Heart left ventricle (tissue), 16 donors: ENCODE results near the gene ADORA2B. TPM values are rescaled to one million over a fixed set of nuclear protein-coding genes. Genes with fewer than 3 reads are reported as not detected.
"Not testable (repeated sequence)": the region's sequence is repeated elsewhere in the genome, so short reads cannot be mapped to it uniquely, and the experiment has no call there.

Source experiments
- ATAC-seq, 4 donors: fragments of 200-7000 bp; cut with Tn5 transposase; one replicate each; pipeline ENCODE4 v1.9.1; 2020 to 2022; ENCODE audit warnings: moderate library complexity in 4 of 4, mild to moderate bottlenecking in 3 of 4, moderate number of reproducible peaks in 1 of 4
- DNase-seq, 5 donors: peaks; one replicate each; pipeline ENCODE4 v3.0.0-alpha.2; 2020
- H3K27ac ChIP-seq, 12 donors: fragments of 200-600 bp; sonication (generic) in 4 of 12; one replicate each; pipeline versions ENCODE4 v1.5.0 to v1.8.0; 2016 to 2022; ENCODE audit warnings: mild to moderate bottlenecking in 2 of 12
- H3K27me3 ChIP-seq, 9 donors: fragments of 200-600 bp; sonication (generic) in 2 of 9; one replicate each; pipeline versions ENCODE4 v1.5.1 to v1.8.0; 2016 to 2022; ENCODE audit warnings: mild to moderate bottlenecking in 3 of 9
- H3K36me3 ChIP-seq, 9 donors: fragments of 200-600 bp; sonication (generic) in 2 of 9; one replicate each; pipeline versions ENCODE4 v1.5.0 to v1.8.0; 2018 to 2022; ENCODE audit warnings: mild to moderate bottlenecking in 2 of 9
- H3K4me1 ChIP-seq, 12 donors: fragments of 200-600 bp; sonication (generic) in 4 of 12; one replicate each; pipeline versions ENCODE4 v1.5.0 to v1.8.0; 2016 to 2022; ENCODE audit warnings: mild to moderate bottlenecking in 3 of 12
- H3K4me3 ChIP-seq, 12 donors: fragments of 200-600 bp; sonication (generic) in 4 of 12; one replicate each; pipeline versions ENCODE4 v1.5.0 to v1.8.0; 2017 to 2022; ENCODE audit warnings: mild to moderate bottlenecking in 9 of 12, moderate library complexity in 4 of 12
- H3K9me3 ChIP-seq, 12 donors: fragments of 200-600 bp; sonication (generic) in 4 of 12; one replicate each; pipeline versions ENCODE4 v1.5.0 to v1.8.0; 2016 to 2022; ENCODE audit warnings: mild to moderate bottlenecking in 1 of 12
- CTCF ChIP-seq, 12 donors: fragments of 200-600 bp; sonication (generic) in 4 of 12; IDR thresholded peaks; one replicate each; pipeline versions ENCODE4 v1.5.0 to v1.8.0; 2018 to 2022; ENCODE audit warnings: antibody characterized with exemption in 12 of 12, mild to moderate bottlenecking in 5 of 12
- POLR2A ChIP-seq, 2 donors: fragments of 450-650 bp; IDR thresholded peaks; one replicate each; pipeline ENCODE4 v1.6.1; 2017; ENCODE audit warnings: antibody characterized with exemption in 2 of 2, mild to moderate bottlenecking in 2 of 2, moderate library complexity in 2 of 2
- WGBS, 4 donors: extraction: QIAGEN DNeasy Blood & Tissue Kit in 2 of 4; methylation state at CpG; one replicate each; pipeline versions ENCODE4 v1.1.5 to v1.1.7; 2013 to 2018; 5-methylcytosine and 5-hydroxymethylcytosine counted together
- intact Hi-C, 10 donors: fragments of 100-400 bp; cut with DNase I; formaldehyde crosslinking; loops; one replicate each; pipeline versions ENCODE4 v1.11.1 to v1.14.2; 2022
- long read RNA-seq, 3 donors: library from polyadenylated mRNA; unstranded; transcript quantifications; one replicate each; pipeline ENCODE4 v2.0.0, GENCODE V29; 2020 to 2021
- polyA plus RNA-seq, 2 donors: library from polyadenylated mRNA; stranded (reverse); fragments of 200-250 nt; gene quantifications; one replicate each; pipeline ENCODE4 v1.2.3, GENCODE V29; 2013
- total RNA-seq, 9 donors: library from RNA; depleted of rRNA in 2 of 9; stranded (reverse); fragments of >200 nt in 2 of 9; fragmentation: NEBNext Ultra II Directional in 3 of 9; extraction: Animal tissue kit (Norgen Biotek cat#: 25700) in 3 of 9; gene quantifications; one replicate each; pipeline versions ENCODE4 v1.1.0 to v1.2.4, GENCODE V29; 2016 to 2023
- donor health status: ischemic (EF 13 %, LVEDD 7.1; RV severe dilation, severe dysfunction).
- donor health status: healthy with polysubstance abuse.
- donor health status: DM: no; HTN: yes; CAD: no.
- donor health status: DM: no; HTN: no; CAD: no.
- donor health status: ischemic (EF 25% LVEDD 6.9; RV normal size, moderate dysfunction).
- donor health status: ischemic (EF 25% LVEDD 5.7; RV mildly dilated, moderate dysfunction).
- donor health status: healthy.
- donor health status: DM: yes; HTN: yes; CAD: no.
- donor health status: ischemic (EF 35%, LVEDD 5.7; RV mildly dilated, moderate dysfunction).
- donor health status: nonischemic (EF 11% LVEDD 7.7; RV severe dilation, severe dysfunction).
- donor health status: DM: yes; HTN: yes; CAD: no.
- donor health status: PGD.
- donor health status: ischemic (EF 29% LVEDD 5.4; RV normal size, mild dysfunction).
- donor health status: nonischemic (EF 23%, LVEDD 6.1; RV moderate dilation, normal function).

ADORA2B gene
- total RNA-seq (1 to 10 TPM in 4 of 9 donors, under 1 TPM in 5; 0.65 to 3.1 (median 0.95) TPM), polyA plus RNA-seq (under 1 TPM; 0.61 to 0.68 TPM)
- long read RNA-seq, donor 1, transcript ADORA2B-202 (1 exons, 1,875 nt), result major isoform, 5 of 10 reads
- long read RNA-seq, donor 1, transcript ADORA2B-201 (2 exons, 1,735 nt), result major isoform, 5 of 10 reads
- long read RNA-seq, donor 1, partial matches to known transcripts, result 0 of 10 reads
- long read RNA-seq, donor 1, other reads (novel, unspliced or antisense), result 0 of 10 reads
- long read RNA-seq, donor 2, transcript ADORA2B-202 (1 exons, 1,875 nt), result major isoform, 9 of 9 reads
- long read RNA-seq, donor 2, partial matches to known transcripts, result 0 of 9 reads
- long read RNA-seq, donor 2, other reads (novel, unspliced or antisense), result 0 of 9 reads
- long read RNA-seq, donor 3, partial matches to known transcripts, result 0 of 1 reads
- long read RNA-seq, donor 3, other reads (novel, unspliced or antisense), result 0 of 1 reads

DNA sequence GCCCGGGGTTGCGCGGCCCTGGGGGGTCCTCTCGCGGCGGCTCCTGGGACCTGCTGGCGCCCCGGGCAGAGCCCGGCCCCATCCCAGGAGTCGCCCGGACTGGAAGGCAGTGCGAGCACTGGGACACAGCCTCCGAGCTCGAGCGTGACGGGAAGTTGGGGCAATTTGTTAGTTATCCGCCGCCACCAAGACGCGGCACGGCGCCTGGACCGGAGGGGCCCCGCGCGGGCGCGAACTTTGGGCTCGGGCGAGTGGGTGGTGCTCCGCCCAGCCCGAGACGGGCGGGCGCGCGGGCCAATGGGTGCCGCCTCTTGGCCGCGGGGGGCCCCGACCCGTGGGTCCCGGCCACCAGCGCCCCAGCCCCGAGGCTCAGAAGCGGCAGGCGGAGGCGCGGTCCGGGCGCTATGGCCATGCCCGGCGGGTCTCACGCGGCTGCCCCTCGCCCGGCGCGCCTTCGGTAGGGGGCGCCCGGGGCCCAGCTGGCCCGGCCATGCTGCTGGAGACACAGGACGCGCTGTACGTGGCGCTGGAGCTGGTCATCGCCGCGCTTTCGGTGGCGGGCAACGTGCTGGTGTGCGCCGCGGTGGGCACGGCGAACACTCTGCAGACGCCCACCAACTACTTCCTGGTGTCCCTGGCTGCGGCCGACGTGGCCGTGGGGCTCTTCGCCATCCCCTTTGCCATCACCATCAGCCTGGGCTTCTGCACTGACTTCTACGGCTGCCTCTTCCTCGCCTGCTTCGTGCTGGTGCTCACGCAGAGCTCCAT, at the start of gene ADORA2B:
Gene ADORA2B, plus strand, starts transcription at position 372 of the 768 bp plus-strand sequence. Its CDS starts 119 bp downstream, at position 491.
- no peak for TF ChIP-seq POLR2A (IDR thresholded peaks at IDR 0.05)
- peak; percentile 35 to 74 (median 50) for TF ChIP-seq CTCF (IDR thresholded peaks at IDR 0.05)
- intact Hi-C loops, result loop anchor here in 4 of 10 donors (5.0 kb wide), 1 partner anchor 52 kb away; the partner anchor contains the start of genes TTC19 (in 4 of the 4) and ZSWIM7 (in 4 of the 4)
- ATAC-seq (peak; percentile 21 to 83 (median 76)), DNase-seq (peak; percentile 56 to 83 (median 70))
- Histone ChIP-seq H3K36me3 (no peaks in the 10 kb centered on the region), H3K27me3 (peaks cover 0 to 15% (median 0%) of the 10 kb centered on the region in 9 donors), H3K4me3 (peak within 1 kb of the TSS; percentile 42 to 74 (median 61)), H3K4me1 (peaks cover 0 to 51% (median 13%) of the 10 kb centered on the region in 12 donors), H3K27ac (peak within 1 kb of the TSS in 10 of 12 donors; percentile 3 to 72 (median 52)), H3K9me3 (no peaks in the 10 kb centered on the region)
- 0 to 1% (median 0%) methylated on average over 1 to 88 of the region's 88 CpGs for WGBS, 4 donors

DNA sequence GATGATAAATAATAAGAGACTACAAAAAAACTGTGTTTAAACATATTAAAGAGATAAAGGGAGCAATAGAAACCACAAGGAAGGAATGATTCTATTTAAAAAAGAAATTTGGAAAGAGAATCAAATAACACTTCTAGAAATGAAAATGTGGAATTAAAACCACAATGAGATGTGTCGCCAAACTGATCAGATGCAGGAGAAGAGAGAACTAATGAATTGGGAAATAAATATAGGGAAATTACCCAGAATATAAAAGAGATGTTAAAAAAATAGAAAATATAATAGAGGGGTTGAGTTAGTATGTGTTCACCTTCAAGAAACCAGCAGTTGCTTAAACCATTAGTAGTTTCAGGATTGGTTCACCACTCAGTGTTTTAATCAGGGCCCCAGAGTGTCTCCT, 48.7 kb upstream of the ADORA2B start:
- ATAC-seq, result no peak

GRCh38 chr17:15896834-15897233, 48.1 kb upstream of the ADORA2B start:
- WGBS, 4 donors, result 81 to 95% (median 92%) methylated on average over 3 of the region's 3 CpGs
- H3K4me1 ChIP-seq, result peaks cover 0 to 18% (median 0%) of the 10 kb centered on the region in 12 donors
- peaks cover 0 to 5% (median 0%) of the 10 kb centered on the region in 12 donors for H3K9me3 ChIP-seq
- H3K27ac ChIP-seq, result no peak overlapping the region
- H3K36me3 ChIP-seq, result no peaks in the 10 kb centered on the region
- TF ChIP-seq CTCF (IDR thresholded peaks at IDR 0.05), result no peak
- TF ChIP-seq POLR2A (IDR thresholded peaks at IDR 0.05), result no peak
- intact Hi-C loops, result no loop called here
- ATAC-seq, result no peak
- no peak overlapping the region for H3K4me3 ChIP-seq
- DNase-seq, result no peak
- H3K27me3 ChIP-seq, result no peaks in the 10 kb centered on the region

More for the DNA sequence above, 48.7 kb upstream of the ADORA2B start:
- Histone ChIP-seq H3K36me3 (no peaks in the 10 kb centered on the region), H3K27me3 (no peaks in the 10 kb centered on the region), H3K9me3 (peaks cover 0 to 5% (median 0%) of the 10 kb centered on the region in 12 donors), H3K27ac (no peak overlapping the region), H3K4me1 (peaks cover 0 to 18% (median under 1%) of the 10 kb centered on the region in 12 donors), H3K4me3 (no peak overlapping the region)
- no peak for DNase-seq
- 93 to 98% (median 95%) methylated on average over 1 of the region's 1 CpG for WGBS, 4 donors
- intact Hi-C loops, result no loop called here
- TF ChIP-seq CTCF (IDR thresholded peaks at IDR 0.05) (no peak), POLR2A (IDR thresholded peaks at IDR 0.05) (no peak)

DNA sequence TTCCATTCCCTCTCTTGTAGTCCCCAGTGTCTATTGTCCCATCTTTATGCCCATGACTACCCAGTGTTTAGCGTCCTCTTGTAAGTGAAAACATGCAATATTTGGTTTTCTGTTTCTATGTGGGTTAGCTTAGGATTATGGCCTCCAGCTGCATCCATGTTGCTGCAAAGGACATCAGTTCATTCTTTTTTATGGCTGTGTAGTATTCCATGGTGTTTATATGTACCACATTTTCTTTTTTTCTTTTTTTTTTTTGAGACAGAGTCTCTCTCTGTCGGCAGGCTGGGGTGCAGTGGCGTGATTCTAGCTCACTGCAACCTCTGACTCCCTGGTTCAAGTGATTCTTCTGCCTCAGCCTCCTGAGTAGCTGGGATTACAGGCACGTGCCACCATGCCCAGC, 45.3 kb upstream of the ADORA2B start:
- H3K9me3 ChIP-seq, H3K4me1 ChIP-seq, intact Hi-C loops, DNase-seq, ATAC-seq, H3K4me3 ChIP-seq, H3K36me3 ChIP-seq, H3K27ac ChIP-seq, H3K27me3 ChIP-seq: not testable (repeated sequence)
- WGBS, 4 donors, result 96 to 99% (median 97%) methylated on average over 4 of the region's 4 CpGs
